ENCODE data around the gene GABBR2. TPM values are rescaled to one million over a fixed set of nuclear protein-coding genes. Genes with fewer than 3 reads are reported as not detected.

Gene GABBR2
- total and polyA plus RNA-seq, 9 of the 15 experiments (the other 6 are each of a cell fraction or from before 2014, with no cell fraction given) = 0.15 to 1.9 (median 0.32) TPM

DNA sequence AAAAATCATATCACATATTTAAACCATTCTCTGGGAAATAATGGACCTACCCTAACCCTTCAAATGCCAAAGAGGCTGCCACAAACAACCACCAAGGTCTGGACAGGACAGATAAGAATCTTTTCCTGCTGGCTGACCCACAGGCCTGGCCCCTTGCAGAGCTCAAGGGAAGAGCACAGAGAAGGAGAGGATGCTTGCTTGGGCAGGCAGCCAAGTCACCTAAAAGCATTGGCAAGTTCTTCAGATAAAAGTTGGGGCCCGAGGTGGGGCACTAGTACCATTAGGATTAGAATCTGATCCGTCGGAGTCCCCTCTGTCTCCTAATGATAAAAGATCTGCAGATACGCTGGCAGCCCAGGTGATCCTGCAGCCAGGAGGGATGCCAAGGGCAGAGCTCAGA is 176.6 kb downstream of the GABBR2 start:
- H4K20me1 ChIP-seq (replicated peaks; ENCODE audit: control insufficient read depth, insufficient read depth, low read length) = 0 out of 2 replicates have a peak, but pooled peaks cover 2% of the 10 kb centered on the region
- no peaks in the 10 kb centered on the region for H3K36me3 ChIP-seq (ENCODE audit: control insufficient read depth, insufficient read depth, low read length)
- in situ Hi-C loops (cut with MboI) = loop anchor here (25.0 kb wide), 1 partner anchor 220 kb away; no protein-coding TSS in a partner anchor
- no peaks in the 10 kb centered on the region for H3K9me3 ChIP-seq (replicated peaks; ENCODE audit: control insufficient read depth, insufficient read depth, low read depth, low read length)
- no peaks in the 10 kb centered on the region for H3K27me3 ChIP-seq (ENCODE audit: control insufficient read depth in 2 of 2, insufficient read depth in 2 of 2, low read length in 2 of 2)
- ChIA-PET POLR2A (no interaction called here), CTCF (ENCODE audit: low intra/inter-chr PET ratio) (no interaction called here)
- no peak overlapping the region for H3K4me3 ChIP-seq
- H3K9me1 ChIP-seq (ENCODE audit: control insufficient read depth, insufficient read depth, low read length) = no peaks in the 10 kb centered on the region
- H3K4me1 ChIP-seq (replicated peaks in 1 of 2; ENCODE audit: control insufficient read depth in 2 of 2, insufficient read depth in 2 of 2, low read length in 2 of 2) = peaks cover 2 to 3% of the 10 kb centered on the region in 2 experiments; a peak in 2 of 5 replicates
- no TSS peak for BruUV-seq (replicated peaks)
- H3K4me2 ChIP-seq (ENCODE audit: insufficient read depth, low read length) = no peak overlapping the region
- TF ChIP-seq NFIC (IDR thresholded peaks at IDR 0.05) = peak; percentile 45
- no peak for TF ChIP-seq RBM17 (IDR thresholded peaks at IDR 0.05; ENCODE audit: borderline replicate concordance, low read depth, low read length)
- no peak for TF ChIP-seq CAMTA2 (CRISPR knock-in tag; conservative IDR thresholded peaks at IDR 0.05)
- no peak for TF ChIP-seq SRSF3 (IDR thresholded peaks at IDR 0.05; ENCODE audit: insufficient read depth, low read length)
- no peak for TF ChIP-seq ZNF696 (CRISPR knock-in tag; conservative IDR thresholded peaks at IDR 0.05)
- TF ChIP-seq MEF2A (IDR thresholded peaks at IDR 0.05; ENCODE audit: control insufficient read depth, low read depth, low read length) = no peak
- no peak for TF ChIP-seq IFI16 (CRISPR knock-in tag; IDR thresholded peaks at IDR 0.05)
- no peak overlapping the region for H2AFZ ChIP-seq (ENCODE audit: low read depth, low read length)
- intact Hi-C loops (cut with micrococcal nuclease) = no loop called here
- H3K27ac ChIP-seq (ENCODE audit: extremely low read depth, low read depth, low read length) = no peak overlapping the region
- ATAC-seq (no peak), DNase-seq (ENCODE audit: extremely low read depth in 1 of 4, low spot score in 3 of 4) (no peak), FAIRE-seq (no peak)
- H3K9ac ChIP-seq (ENCODE audit: insufficient read depth in 1 of 2, low read depth in 2 of 2, low read length in 2 of 2) = no peak overlapping the region
- H3K79me2 ChIP-seq (ENCODE audit: control insufficient read depth, insufficient read depth, low read length) = no peaks in the 10 kb centered on the region
- 7% methylated on average over 4 of the region's 4 CpGs for WGBS (ENCODE audit: insufficient coverage, low coverage, missing lambda C conversion rate)

Measured in K562 (cell line).